Fibroblast of lung (primary cell): ENCODE data around the gene TCF12. TPM values are rescaled to one million over a fixed set of nuclear protein-coding genes. Genes with fewer than 3 reads are reported as not detected.

Experiments
- DNase-seq, 2 donors: peaks; one replicate each; pipeline versions ENCODE4 v3.0.0 to v3.0.0-alpha.2; 2010; ENCODE audit warnings: low read depth in 2 of 2
- H2AFZ ChIP-seq: 2 replicates; pipeline ENCODE4 v1.5.1; 2012; ENCODE audit warnings: low read length, control low read depth, inconsistent platforms
- H3K27ac ChIP-seq: 2 replicates; pipeline ENCODE4 v1.5.1; 2011; ENCODE audit warnings: low read length, control low read depth; ENCODE audit not compliant: insufficient read depth
- H3K27me3 ChIP-seq: 2 replicates; pipeline ENCODE4 v1.5.1; 2011; ENCODE audit warnings: mild to moderate bottlenecking, low read length; ENCODE audit not compliant: control insufficient read depth, insufficient read depth
- H3K36me3 ChIP-seq: 2 replicates; pipeline ENCODE4 v1.5.1; 2011; ENCODE audit warnings: low read length; ENCODE audit not compliant: control insufficient read depth, insufficient read depth
- H3K4me1 ChIP-seq: 2 replicates; pipeline ENCODE4 v1.5.1; 2011; ENCODE audit warnings: low read length; ENCODE audit not compliant: control insufficient read depth, insufficient read depth; ENCODE audit errors: extremely low read depth
- H3K4me2 ChIP-seq: 2 replicates; pipeline ENCODE4 v1.5.1; 2011; ENCODE audit warnings: low read length, control low read depth; ENCODE audit not compliant: insufficient read depth; ENCODE audit errors: extremely low read depth
- H3K4me3 ChIP-seq, 4 experiments: fragments of 200-600 bp in 1 of 4; sonication (generic) in 1 of 4; replicated peaks in 1 of 4; 2 replicates each; pipeline ENCODE4 v1.5.1; 2011 to 2016; ENCODE audit warnings: low read length in 4 of 4, low read depth in 3 of 4, mild to moderate bottlenecking in 3 of 4, control low read depth in 2 of 4, inconsistent platforms in 1 of 4, mixed read lengths in 1 of 4; ENCODE audit not compliant: insufficient read depth in 1 of 4; ENCODE audit errors: control extremely low read depth in 1 of 4
- H3K79me2 ChIP-seq: 2 replicates; pipeline ENCODE4 v1.5.1; 2012; ENCODE audit warnings: mild to moderate bottlenecking, low read length, inconsistent platforms; ENCODE audit not compliant: control insufficient read depth, insufficient read depth
- H3K9ac ChIP-seq: 2 replicates; pipeline ENCODE4 v1.5.1; 2011; ENCODE audit warnings: mild to moderate bottlenecking, low read length, control low read depth; ENCODE audit not compliant: insufficient read depth
- H3K9me3 ChIP-seq: 2 replicates; pipeline ENCODE4 v1.5.1; 2012; ENCODE audit warnings: low read depth, low read length; ENCODE audit not compliant: control insufficient read depth, insufficient read depth
- H4K20me1 ChIP-seq: 2 replicates; pipeline ENCODE4 v1.5.1; 2011; ENCODE audit warnings: low read length; ENCODE audit not compliant: control insufficient read depth, insufficient read depth; ENCODE audit errors: extremely low read depth
- CTCF ChIP-seq, 2 donors: IDR thresholded peaks in 1 of 2; conservative IDR thresholded peaks in 1 of 2; 1 replicate in 1 of 2; 2 replicates in 1 of 2; pipeline ENCODE4 v1.5.1; 2011 to 2012; ENCODE audit warnings: low read length in 2 of 2, control low read depth in 1 of 2, inconsistent platforms in 1 of 2, low read depth in 1 of 2, mild to moderate bottlenecking in 1 of 2
- EZH2 ChIP-seq: IDR thresholded peaks from 2 replicates; pipeline ENCODE4 v1.5.1; 2012; ENCODE audit warnings: low read length, control low read depth, mild to moderate bottlenecking; ENCODE audit errors: missing control alignments
- polyA plus RNA-seq, 2 donors: library from polyadenylated mRNA; depleted of rRNA in 1 of 2; stranded (reverse) in 1 of 2; unstranded in 1 of 2; fragments of >200 nt; gene quantifications; 2 replicates each; pipeline ENCODE4 v1.2.1, GENCODE V29; 2011 to 2012; ENCODE audit warnings: missing spikeins in 1 of 2
- total RNA-seq: library from RNA; depleted of rRNA; stranded (reverse); fragments of >200 nt; gene quantifications from 2 replicates; pipeline ENCODE4 v1.2.1, GENCODE V29; 2014

TCF12 gene
- total and polyA plus RNA-seq, 2 donors (not counting 1 experiment from before 2014, with no cell fraction given) = 105 to 232 TPM

GRCh38 chr15:56964182-56964581 lies 45.7 kb downstream of the TCF12 start:
- H3K79me2 ChIP-seq = peaks cover 44% of the 10 kb centered on the region
- no peaks in the 10 kb centered on the region for H3K27me3 ChIP-seq
- TF ChIP-seq CTCF (conservative IDR thresholded peaks at IDR 0.05 in 1 of 2, IDR thresholded peaks at IDR 0.05 in 1 of 2; ENCODE audit: low read depth in 1 of 2, low read length in 2 of 2) = no peak
- H3K36me3 ChIP-seq = no peaks in the 10 kb centered on the region
- no peak overlapping the region for H2AFZ ChIP-seq
- no peaks in the 10 kb centered on the region for H3K9me3 ChIP-seq
- no peaks in the 10 kb centered on the region for H3K4me1 ChIP-seq
- peaks cover 3% of the 10 kb centered on the region for H4K20me1 ChIP-seq
- H3K9ac ChIP-seq = no peak overlapping the region
- no peak overlapping the region for H3K27ac ChIP-seq
- no peak overlapping the region for H3K4me3 ChIP-seq
- DNase-seq = peak; percentile 33 to 66
- H3K4me2 ChIP-seq = peak overlapping the region; percentile 56

- H4K20me1 ChIP-seq = peaks cover 3% of the 10 kb centered on the region
- H3K27ac ChIP-seq = no peak overlapping the region
- H3K36me3 ChIP-seq = no peaks in the 10 kb centered on the region
- H3K79me2 ChIP-seq = peaks cover 51% of the 10 kb centered on the region
- no peaks in the 10 kb centered on the region for H3K9me3 ChIP-seq
- no peak for DNase-seq
- H3K4me2 ChIP-seq = no peak overlapping the region
- H3K4me3 ChIP-seq = no peak overlapping the region
- no peaks in the 10 kb centered on the region for H3K27me3 ChIP-seq
- TF ChIP-seq EZH2 = no peak
- no peak for TF ChIP-seq CTCF (conservative IDR thresholded peaks at IDR 0.05 in 1 of 2, IDR thresholded peaks at IDR 0.05 in 1 of 2; ENCODE audit: low read depth in 1 of 2, low read length in 2 of 2)
- no peaks in the 10 kb centered on the region for H3K4me1 ChIP-seq
- no peak overlapping the region for H2AFZ ChIP-seq
- no peak overlapping the region for H3K9ac ChIP-seq
Measured at GRCh38 chr15:56965231-56966013, 47.0 kb downstream of the TCF12 start.

- Histone ChIP-seq H3K9ac (no peak overlapping the region), H3K4me3 (no peak overlapping the region), H3K79me2 (peaks cover 46% of the 10 kb centered on the region), H3K4me1 (no peaks in the 10 kb centered on the region), H3K27me3 (no peaks in the 10 kb centered on the region), H3K4me2 (no peak overlapping the region), H3K9me3 (no peaks in the 10 kb centered on the region), H4K20me1 (peaks cover 3% of the 10 kb centered on the region), H2AFZ (no peak overlapping the region), H3K27ac (no peak overlapping the region), H3K36me3 (no peaks in the 10 kb centered on the region)
- no peak for DNase-seq
- TF ChIP-seq EZH2 (no peak), CTCF (conservative IDR thresholded peaks at IDR 0.05 in 1 of 2, IDR thresholded peaks at IDR 0.05 in 1 of 2; ENCODE audit: low read depth in 1 of 2, low read length in 2 of 2) (no peak)
Measured at GRCh38 chr15:56967336-56967735, 48.9 kb downstream of the TCF12 start.
